Renal cortex interstitium (tissue), 11 donors: ENCODE measurements around the gene CLEC2B. TPM values are rescaled to one million over a fixed set of nuclear protein-coding genes. Genes with fewer than 3 reads are reported as not detected.
"Not testable (repeated sequence)": the region's sequence is repeated elsewhere in the genome, so short reads cannot be mapped to it uniquely, and the experiment has no call there.

ENCODE experiments used
- DNase-seq, 11 donors: peaks; one replicate each; pipeline ENCODE4 v3.0.0-alpha.2; 2013; ENCODE audit warnings: low read depth in 9 of 11, low spot score in 4 of 11; ENCODE audit errors: extremely low read depth in 1 of 11
- polyA plus RNA-seq, 3 donors: library from polyadenylated mRNA; unstranded; fragments of 120-200 nt; gene quantifications; one replicate each; pipeline ENCODE4 v1.2.1, GENCODE V29; 2013; ENCODE audit not compliant: insufficient read length in 3 of 3

CLEC2B gene
- polyA plus RNA-seq, 3 donors, result 2.2 to 3.7 (median 3.1) TPM

GRCh38 chr12:9880532-9881078 is 11.5 kb upstream of the CLEC2B start:
- DNase-seq, result no peak

- DNase-seq, result not testable (repeated sequence)
Measured at GRCh38 chr12:9876120-9876519, 7.0 kb upstream of the CLEC2B start.

GRCh38 chr12:9872742-9873141 is 3.6 kb upstream of the CLEC2B start:
- DNase-seq, result no peak

GRCh38 chr12:9872162-9872561 is 3.0 kb upstream of the CLEC2B start:
- no peak for DNase-seq

GRCh38 chr12:9870286-9870866 is 1.2 kb upstream of the CLEC2B start:
- DNase-seq, result no peak

GRCh38 chr12:9868951-9869306 is 225 bp downstream of the CLEC2B start:
- no peak for DNase-seq

GRCh38 chr12:9868311-9868801 is 798 bp downstream of the CLEC2B start:
- no peak for DNase-seq

GRCh38 chr12:9867531-9867930 is 1.6 kb downstream of the CLEC2B start:
- no peak for DNase-seq

GRCh38 chr12:9866860-9867269 is 2.3 kb downstream of the CLEC2B start:
- DNase-seq, result no peak

GRCh38 chr12:9864913-9865675 is 4.1 kb downstream of the CLEC2B start:
- DNase-seq, result no peak

GRCh38 chr12:9858135-9858534 is 11.0 kb downstream of the CLEC2B start:
- no peak for DNase-seq

GRCh38 chr12:9856894-9857293 is 12.3 kb downstream of the CLEC2B start:
- no peak for DNase-seq

- no peak for DNase-seq
Measured at GRCh38 chr12:9856151-9856550, 13.0 kb downstream of the CLEC2B start.

- DNase-seq, result no peak
Measured at GRCh38 chr12:9851927-9852326, 17.2 kb downstream of the CLEC2B start.

GRCh38 chr12:9851050-9851449 is 18.1 kb downstream of the CLEC2B start:
- no peak for DNase-seq

GRCh38 chr12:9848899-9849298 is 20.3 kb downstream of the CLEC2B start:
- no peak for DNase-seq

GRCh38 chr12:9843407-9843806 is 25.7 kb downstream of the CLEC2B start:
- no peak for DNase-seq

- DNase-seq, result no peak
Measured at GRCh38 chr12:9831720-9832119, 37.4 kb downstream of the CLEC2B start.

- no peak for DNase-seq
Measured at GRCh38 chr12:9829982-9830381, 39.2 kb downstream of the CLEC2B start.

GRCh38 chr12:9829483-9829882 is 39.7 kb downstream of the CLEC2B start:
- no peak for DNase-seq
